Measurements from ENCODE around the gene WDCP. TPM values are rescaled to one million over a fixed set of nuclear protein-coding genes. Genes with fewer than 3 reads are reported as not detected.

The WDCP gene
- total RNA-seq = 11.0 and 13.5 TPM in 2 replicates

GRCh38 chr2:24046930-24047702 is at the start of gene WDCP:
Gene WDCP, minus strand, starts transcription at chr2:24047391. Its CDS starts 7,897 bp downstream, at chr2:24039494.

GRCh38 chr2:24084386-24085199 is 37.4 kb upstream of the WDCP start, which contains the start of gene TP53I3:
Gene TP53I3, minus strand, starts transcription at chr2:24084834. Its CDS starts 508 bp downstream, at chr2:24084326.

GRCh38 chr2:24075915-24076848 is 29.0 kb upstream of the WDCP start, which contains the start of gene SF3B6:
Gene SF3B6, minus strand, starts transcription at chr2:24076326. Its CDS starts 97 bp downstream, at chr2:24076229.

GRCh38 chr2:24049485-24050021 is 2.4 kb upstream of the WDCP start, which contains the start of gene FKBP1B:
Gene FKBP1B, plus strand, starts transcription at chr2:24049741. Its CDS starts 109 bp downstream, at chr2:24049850.

GRCh38 chr2:24009680-24010476 is 37.3 kb downstream of the WDCP start, which contains the start of gene MFSD2B:
Gene MFSD2B, plus strand, starts transcription at chr2:24010085. Its CDS starts 12 bp downstream, at chr2:24010097.

Other genes starting within 250 kb of the WDCP start
- 13.1 and 13.4 TPM in 2 replicates for gene ATAD2B, start 120.3 kb downstream of the WDCP start, total RNA-seq
- 11.9 and 12.5 TPM in 2 replicates for gene UBXN2A, start 106.9 kb downstream of the WDCP start, total RNA-seq
- gene MFSD2B, start 37.3 kb downstream of the WDCP start, total RNA-seq = 0.05 TPM in 1 of 2 replicates, not detected in the other
- gene FKBP1B, start 2.4 kb upstream of the WDCP start, total RNA-seq = 4.7 and 6.2 TPM in 2 replicates
- gene SF3B6, start 28.9 kb upstream of the WDCP start, total RNA-seq = 142 and 144 TPM in 2 replicates
- 28.5 and 30.2 TPM in 2 replicates for gene TP53I3, start 37.4 kb upstream of the WDCP start, total RNA-seq
- 0.30 and 0.42 TPM in 2 replicates for gene PFN4, start 75.9 kb upstream of the WDCP start, total RNA-seq
- 8.4 and 11.6 TPM in 2 replicates for gene FAM228B, start 76.1 kb upstream of the WDCP start, total RNA-seq
- gene FAM228A, start 127.7 kb upstream of the WDCP start, total RNA-seq = under 0.01 and 0.65 TPM in 2 replicates